SHP77 treated with DMSO at 0.1 percent for 48 hours (cell line): ENCODE results near the gene KLHL22.
"Not testable (repeated sequence)": the region's sequence is repeated elsewhere in the genome, so short reads cannot be mapped to it uniquely, and the experiment has no call there.

Experiments used
- DNase-seq: peaks from one replicate; lab custom pipeline; 2025; lab: John Stamatoyannopoulos, UW

The KLHL22 gene

GRCh38 chr22:20494978-20495860 lies at the start of gene KLHL22:
Gene KLHL22, minus strand, starts transcription at chr22:20495795. Its CDS starts 6,584 bp downstream, at chr22:20489211.
- DNase-seq = no peak

DNA sequence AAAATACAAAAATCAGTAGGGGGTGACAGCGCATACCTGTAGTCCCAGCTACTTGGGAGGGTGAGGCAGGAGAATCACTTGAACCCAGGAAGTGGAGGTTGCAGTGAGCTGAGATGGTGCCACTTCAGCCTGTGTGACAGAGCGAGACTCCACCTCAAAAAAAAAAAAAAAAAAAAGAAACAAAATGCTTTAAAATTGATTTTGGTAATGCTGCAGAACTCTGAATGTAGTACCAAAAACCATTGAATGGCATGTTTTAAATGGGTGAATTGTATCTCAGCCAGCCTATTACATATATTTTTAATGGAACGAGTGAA lies 49.7 kb upstream of the KLHL22 start:
- not testable (repeated sequence) for DNase-seq

DNA sequence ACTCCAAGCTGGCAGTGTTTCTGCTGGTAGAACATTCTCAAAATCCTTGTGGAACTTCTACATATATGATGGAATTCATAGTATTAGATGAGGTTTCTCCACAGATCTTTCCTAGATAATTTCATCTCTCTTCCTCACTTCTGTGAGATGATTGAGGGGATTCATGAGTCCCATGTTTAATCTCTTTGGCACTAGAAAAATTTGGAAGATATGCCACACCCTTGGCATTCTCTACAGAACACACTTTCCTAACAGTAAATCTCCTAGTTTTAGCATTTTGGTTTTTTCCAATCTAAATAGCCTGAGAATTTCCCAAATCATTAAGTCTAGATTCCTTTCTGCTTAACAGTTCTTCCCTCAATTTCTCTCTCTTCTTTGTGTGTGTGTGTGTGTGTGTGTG lies 47.1 kb upstream of the KLHL22 start:
- DNase-seq = no peak

GRCh38 chr22:20542055-20542454 lies 46.5 kb upstream of the KLHL22 start:
- no peak for DNase-seq

- not testable (repeated sequence) for DNase-seq
These were observed 43.3 kb upstream of the KLHL22 start for GRCh38 chr22:20538875-20539274.

- no peak for DNase-seq
These were observed 42.4 kb upstream of the KLHL22 start for GRCh38 chr22:20537983-20538382.

DNA sequence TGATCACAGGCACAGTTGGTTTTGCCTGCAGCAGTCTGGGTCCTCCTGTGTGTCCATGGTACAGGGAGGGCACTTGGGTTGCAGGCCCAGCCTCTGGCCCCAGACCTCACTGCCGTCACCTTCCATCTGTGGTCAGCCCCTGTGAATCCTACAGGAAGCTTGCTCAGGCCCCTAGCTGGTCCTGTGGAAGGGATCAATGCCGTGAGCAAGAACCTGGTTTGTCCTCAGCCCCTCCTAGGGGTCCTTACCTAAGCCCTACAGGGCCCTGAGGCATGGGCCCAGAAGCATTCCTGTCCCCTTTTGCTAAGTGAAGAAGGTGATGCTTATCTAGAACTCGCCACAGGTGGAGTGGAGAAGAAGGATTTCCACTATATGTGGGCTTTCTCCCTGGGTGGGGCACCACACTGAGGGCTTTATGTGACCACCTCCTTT lies 41.7 kb upstream of the KLHL22 start:
- no peak for DNase-seq

DNA sequence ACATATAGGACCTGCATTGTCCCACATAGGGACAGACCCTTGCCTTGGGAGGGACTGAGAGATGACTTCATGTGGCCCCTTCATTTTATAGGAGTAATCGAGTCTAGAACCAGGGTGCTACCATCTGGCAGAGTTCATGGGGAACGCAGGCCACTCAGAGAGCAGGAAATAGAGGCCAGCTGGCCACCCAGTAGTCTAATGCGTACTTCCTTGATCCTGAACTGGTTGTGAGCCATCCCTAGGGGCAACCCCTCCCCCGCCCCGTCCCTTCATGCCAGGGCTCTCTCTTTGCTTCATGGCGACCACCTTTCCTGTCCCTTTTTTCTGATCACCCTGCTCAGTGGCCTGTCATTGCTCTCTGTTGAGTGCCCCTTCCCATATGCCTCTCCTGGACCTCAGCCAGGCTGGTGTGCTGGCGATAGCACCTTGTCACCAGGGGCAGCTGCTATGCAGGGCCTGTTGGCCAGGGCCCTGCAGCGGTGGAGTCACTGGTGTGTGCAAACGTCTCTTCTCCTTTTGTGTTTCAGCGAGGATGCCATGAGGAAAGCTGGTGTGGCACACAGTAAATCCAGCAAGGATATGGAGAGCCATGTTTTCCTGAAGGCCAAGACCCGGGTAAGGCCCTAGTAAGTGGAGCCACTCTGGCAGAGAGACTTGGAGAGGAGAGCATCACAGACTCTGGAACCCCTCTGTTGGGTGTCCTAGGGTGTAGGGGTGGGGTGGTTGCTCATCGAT lies 41.2 kb upstream of the KLHL22 start:
- DNase-seq = peak; percentile 51

DNA sequence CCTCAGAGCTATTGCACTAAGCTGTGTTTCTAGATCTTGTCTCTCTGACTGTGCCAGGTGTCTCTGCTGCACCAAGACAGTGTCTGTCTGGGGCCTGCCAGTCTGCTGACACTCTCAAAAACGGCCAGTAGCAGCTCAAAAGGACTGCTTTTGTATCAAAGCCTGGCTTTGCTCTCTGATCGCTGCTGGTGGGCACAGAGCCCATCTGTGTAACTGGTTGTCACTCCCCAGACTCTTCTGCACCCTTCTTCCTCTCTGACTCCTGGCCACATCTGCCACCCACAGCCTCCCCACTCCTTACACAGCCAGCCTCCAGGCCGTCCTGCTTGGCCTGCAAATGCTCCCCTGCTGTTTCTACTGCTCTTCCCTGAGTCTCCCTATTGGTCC lies 38.3 kb upstream of the KLHL22 start:
- DNase-seq = no peak

DNA sequence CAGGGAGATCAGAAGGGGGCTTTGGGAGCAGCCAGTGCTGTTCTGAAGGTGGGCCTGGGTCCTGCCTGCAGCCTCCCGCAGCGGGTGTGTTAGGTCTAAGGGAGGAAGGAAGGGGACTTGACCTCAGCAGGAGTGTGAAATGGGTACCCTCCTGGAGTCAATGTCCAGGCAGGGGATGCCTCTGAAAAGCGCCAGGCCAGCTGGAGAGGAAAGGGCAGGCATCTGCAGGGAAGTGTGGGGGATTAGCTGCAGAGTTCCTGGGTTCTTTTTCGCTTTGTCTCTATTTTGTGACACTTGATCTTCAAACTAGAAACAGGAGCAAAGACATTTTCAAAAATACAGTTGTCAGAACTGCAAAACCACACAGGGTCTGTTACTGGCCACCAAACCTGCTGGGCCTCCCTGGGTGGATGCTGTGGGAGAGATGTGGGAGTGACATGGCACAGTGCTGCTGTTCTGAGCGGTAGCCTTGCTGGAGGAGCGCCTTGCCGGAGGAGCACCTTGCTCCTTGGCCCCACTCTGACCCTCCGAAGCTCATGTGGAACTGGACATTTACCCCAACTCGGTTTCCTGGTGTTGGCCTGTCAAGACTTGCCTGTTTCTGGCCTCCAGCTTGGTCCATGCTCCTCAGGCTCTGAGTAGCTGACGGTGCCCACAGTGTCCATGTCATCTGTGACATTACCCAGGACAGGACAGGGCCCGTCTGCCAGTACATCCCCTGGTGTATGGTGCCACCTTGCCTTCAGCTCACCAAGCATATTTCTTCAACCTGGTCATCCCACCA lies 37.7 kb upstream of the KLHL22 start:
- DNase-seq = no peak

DNA sequence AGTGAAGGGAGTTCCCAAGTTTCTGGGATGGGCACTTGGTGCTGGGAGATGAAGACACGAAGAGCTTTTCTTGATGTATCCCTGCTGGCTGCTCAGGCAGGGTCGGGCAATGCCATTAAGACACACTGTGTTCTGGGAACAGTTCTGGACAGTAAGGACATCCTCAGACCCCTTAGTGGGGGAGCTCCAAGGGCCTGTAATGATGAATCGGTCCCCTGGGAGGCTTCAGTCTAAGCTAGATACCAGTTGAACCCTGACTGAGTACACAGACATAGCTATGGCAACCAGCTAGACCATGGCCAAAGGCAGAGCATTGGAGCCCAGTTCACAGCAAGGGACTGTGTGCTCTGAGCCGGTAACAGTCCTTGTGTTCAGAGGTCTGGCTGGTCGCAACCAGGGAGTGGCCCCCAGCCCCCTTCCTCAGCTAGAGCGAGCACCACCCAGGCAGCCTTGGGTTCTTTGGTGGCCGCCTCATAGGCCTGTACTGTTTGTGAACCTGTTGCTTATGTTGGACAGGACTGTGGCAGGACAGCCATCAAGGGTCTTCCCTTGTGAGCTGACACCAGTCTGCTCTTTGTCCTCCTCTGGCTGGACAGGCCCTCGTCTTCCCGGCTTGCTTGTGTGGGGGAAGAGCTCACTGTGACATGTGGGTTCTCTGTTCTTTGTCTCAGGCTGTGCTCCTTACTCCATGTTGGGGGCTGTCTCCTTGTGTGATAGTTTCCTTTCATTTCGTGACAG lies 36.8 kb upstream of the KLHL22 start:
- no peak for DNase-seq

GRCh38 chr22:20531404-20532201 lies 36.0 kb upstream of the KLHL22 start:
- no peak for DNase-seq

GRCh38 chr22:20531154-20531403 lies 35.5 kb upstream of the KLHL22 start:
- DNase-seq = no peak

DNA sequence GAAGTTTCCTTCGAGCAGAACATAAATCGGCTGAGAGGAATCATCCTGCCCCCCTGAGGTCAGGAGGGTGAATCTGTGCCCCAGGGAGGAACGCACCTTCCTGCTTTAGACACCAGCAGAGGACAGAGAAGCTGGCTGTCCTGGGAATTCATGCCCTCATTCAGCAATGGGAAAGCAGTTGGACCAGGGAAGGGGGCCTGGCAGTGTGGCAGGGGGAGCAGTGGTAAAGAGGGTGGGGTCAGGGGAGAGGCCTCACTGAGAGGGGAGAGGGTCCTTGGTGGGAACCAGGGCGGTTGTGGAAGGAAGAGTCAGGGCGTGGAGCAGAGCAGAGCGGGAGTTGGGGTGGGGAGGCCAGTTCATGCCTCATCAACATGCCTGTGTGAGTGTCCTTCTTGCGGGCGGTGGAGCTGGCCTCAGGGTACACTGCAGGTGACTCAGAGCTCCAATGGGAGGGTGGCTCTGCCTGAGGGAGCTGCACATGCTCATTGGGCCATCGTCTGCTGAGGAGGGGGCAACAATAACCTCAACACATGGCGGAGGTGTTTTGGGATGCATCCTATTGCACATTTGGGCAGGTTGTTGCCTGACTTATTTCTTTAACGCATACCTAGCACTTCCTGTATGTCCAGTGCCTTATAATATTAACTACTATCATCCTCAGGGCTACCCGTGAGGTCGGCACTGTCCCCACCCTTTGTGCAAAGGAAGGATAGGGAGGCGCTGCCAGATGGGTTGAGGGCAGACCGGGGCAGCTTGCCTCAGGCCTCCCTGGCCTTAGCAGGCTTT lies 35.0 kb upstream of the KLHL22 start:
- DNase-seq = no peak

DNA sequence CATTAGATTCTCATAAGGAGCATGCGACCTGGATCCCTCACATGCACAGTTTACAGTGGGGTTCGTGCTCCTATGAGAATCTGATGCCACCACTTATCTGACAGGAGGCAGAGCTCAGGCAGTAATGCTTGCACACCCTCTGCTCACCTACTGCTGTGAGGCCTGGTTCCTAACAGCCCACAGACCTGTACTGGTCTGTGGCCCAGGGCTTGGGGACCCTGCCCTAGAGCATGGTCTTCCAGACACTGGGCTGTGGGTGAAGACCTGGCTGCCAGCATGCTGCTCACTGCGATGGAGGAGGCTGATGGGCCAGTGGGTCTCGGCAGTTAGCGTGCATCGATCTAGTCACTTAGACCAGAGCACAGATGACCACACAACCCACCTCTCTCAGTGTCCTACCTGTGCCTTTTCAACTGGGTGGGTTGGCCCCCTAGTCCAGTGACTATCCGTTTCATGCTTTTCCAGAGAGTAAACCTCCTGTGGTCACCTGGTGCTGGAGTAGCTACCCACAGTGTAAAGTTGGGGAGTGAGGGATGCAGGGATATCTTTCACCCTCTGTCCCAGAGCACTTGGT lies 32.9 kb upstream of the KLHL22 start:
- no peak for DNase-seq

- DNase-seq = no peak
These were observed 31.2 kb upstream of the KLHL22 start for GRCh38 chr22:20526628-20527355.

DNA sequence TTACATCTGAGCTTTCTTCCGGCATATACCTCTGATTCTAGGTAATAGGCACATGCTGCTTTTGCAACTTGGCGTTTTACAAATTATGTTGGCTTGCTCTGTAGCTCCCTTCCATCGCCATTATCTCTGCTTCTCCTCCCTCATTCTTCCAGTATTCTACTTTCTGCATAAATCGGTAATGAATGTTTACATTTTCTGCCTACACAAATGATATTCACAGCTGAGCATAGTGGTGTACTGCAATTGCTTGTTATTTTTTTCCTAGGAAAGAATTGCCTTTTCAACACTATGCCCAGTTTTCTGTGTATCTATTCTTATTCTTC lies 30.7 kb upstream of the KLHL22 start:
- no peak for DNase-seq

- DNase-seq = no peak
These were observed 29.5 kb upstream of the KLHL22 start for GRCh38 chr22:20525048-20525447.

GRCh38 chr22:20524004-20524481 lies 28.4 kb upstream of the KLHL22 start:
- DNase-seq = peak; percentile 55
